ENCODE data around the gene ADORA2A. TPM values are rescaled to one million over a fixed set of nuclear protein-coding genes. Genes with fewer than 3 reads are reported as not detected.

ADORA2A gene
- polyA plus RNA-seq, 3 donors: 8.8 to 10.3 (median 8.8) TPM

DNA sequence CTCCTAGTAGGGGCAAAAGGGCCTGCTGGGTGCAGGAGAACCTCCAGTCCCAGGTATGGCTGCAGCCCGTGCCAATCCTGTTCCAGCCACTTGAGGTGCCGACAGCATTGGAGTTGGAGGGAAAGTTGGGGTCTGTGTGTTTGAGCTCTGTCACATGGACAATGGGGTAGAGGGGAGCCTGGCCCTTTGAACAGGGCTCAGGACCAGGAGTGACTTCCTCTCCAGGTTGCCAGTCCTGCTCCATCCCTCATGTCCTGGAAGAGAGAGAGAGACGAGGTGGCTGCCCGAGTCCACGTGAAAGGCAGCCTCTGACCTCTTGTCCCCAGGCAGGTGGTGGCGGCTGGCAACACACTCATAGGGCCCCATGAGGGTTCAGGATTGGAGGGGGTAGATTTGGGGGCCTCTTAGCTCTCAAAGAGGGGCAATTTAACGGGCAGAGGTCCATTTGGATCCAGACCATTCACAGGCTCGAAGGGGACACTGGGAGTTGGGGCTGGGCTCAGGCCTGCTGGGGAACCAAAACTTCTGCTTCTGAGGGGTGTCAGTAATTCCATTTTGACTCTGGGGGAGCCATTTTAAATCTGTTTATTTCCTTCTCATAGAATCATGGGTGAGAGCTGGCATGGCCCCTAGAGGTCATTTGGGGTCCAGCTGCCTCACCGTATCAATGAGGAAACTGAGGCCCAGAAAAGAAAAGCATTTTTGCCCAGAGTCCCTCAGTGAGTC, 4.1 kb downstream of the ADORA2A start:
- DNase-seq: no peak

DNA sequence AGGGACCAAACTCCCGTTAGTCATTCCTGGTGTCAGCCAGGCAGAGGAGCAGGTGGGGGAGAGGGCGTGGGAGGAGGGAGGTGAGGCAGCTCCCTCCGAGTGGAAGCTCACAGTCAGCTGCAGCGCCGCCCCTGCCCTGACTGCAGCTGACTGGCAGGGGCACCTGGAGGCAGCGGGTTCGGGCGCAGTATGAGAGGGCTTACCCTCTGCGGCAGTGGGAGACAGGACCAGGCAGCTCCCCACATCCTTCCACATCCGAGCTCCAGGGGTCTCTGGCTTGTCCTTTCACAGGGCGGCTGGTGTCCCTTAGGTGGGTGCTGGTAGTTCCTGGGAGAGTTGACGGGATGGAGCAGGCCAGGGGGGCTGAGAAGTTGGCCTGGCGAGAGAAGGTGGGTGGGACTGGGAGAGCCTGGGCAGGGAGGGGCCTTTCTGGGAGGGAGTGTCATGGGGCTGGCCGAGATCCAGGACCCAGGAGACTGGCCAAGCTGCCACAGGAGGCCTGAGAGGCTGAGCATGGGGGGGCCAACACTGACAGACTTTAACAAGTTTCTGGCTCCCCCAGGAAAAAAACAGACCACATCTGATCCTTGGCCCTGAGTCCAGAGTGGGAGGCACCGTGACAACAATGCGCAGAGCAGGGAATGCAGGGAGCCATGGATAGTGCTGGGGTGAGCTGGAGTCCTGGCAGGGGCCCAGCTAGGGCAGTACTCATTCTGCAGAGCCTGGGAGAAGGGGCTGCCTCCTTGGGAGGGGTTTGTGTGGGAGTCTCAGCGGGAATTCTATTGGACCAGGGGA, 4.9 kb downstream of the ADORA2A start:
- no peak for DNase-seq

DNA sequence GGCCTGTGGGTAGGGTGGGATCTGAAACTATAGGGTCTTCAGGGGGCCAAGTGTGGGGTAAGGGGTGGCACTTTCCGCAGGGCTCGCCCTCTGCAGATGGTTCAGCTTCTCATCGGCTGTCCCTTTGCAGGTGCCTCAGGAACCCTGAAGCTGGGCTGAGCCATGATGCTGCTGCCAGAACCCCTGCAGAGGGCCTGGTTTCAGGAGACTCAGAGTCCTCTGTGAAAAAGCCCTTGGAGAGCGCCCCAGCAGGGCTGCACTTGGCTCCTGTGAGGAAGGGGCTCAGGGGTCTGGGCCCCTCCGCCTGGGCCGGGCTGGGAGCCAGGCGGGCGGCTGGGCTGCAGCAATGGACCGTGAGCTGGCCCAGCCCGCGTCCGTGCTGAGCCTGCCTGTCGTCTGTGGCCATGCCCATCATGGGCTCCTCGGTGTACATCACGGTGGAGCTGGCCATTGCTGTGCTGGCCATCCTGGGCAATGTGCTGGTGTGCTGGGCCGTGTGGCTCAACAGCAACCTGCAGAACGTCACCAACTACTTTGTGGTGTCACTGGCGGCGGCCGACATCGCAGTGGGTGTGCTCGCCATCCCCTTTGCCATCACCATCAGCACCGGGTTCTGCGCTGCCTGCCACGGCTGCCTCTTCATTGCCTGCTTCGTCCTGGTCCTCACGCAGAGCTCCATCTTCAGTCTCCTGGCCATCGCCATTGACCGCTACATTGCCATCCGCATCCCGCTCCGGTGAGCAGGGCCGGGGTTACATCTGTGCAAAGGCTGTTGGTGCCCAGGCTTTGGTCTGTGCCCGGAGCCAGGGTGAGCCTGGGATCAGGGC, 5.8 kb downstream of the ADORA2A start:
- no peak for DNase-seq

DNA sequence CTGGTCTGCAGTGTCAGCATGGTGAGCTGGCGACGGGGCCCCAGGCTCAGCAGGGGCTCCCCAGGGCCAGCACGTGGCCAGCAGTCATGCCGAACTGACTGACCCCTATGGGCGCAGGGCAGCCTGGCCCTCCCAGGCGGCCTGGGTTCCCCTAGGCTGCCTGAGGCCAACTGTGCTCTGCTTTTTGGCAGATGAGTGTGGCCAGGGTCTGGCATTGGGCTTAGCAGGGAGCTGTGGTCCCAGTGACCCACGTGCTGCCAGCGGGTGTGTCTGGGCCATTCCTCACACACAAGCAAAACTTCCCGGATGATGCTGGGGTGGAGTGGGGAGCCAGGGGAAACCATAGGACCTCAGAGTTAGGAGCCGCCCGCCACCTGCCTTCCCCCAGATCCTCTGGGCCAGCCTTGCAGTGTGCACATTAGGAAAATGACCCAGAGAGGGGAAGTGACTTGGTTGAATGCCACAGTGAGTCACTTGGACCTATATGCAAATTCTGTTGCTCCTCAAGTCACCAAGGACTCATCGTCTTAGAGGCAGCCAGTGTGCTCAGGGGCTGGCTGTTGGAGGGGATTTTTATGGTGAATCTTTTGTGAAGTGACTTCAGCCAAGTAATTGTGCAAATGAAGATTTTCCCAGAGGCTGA, 6.5 kb downstream of the ADORA2A start:
- DNase-seq: no peak

DNA sequence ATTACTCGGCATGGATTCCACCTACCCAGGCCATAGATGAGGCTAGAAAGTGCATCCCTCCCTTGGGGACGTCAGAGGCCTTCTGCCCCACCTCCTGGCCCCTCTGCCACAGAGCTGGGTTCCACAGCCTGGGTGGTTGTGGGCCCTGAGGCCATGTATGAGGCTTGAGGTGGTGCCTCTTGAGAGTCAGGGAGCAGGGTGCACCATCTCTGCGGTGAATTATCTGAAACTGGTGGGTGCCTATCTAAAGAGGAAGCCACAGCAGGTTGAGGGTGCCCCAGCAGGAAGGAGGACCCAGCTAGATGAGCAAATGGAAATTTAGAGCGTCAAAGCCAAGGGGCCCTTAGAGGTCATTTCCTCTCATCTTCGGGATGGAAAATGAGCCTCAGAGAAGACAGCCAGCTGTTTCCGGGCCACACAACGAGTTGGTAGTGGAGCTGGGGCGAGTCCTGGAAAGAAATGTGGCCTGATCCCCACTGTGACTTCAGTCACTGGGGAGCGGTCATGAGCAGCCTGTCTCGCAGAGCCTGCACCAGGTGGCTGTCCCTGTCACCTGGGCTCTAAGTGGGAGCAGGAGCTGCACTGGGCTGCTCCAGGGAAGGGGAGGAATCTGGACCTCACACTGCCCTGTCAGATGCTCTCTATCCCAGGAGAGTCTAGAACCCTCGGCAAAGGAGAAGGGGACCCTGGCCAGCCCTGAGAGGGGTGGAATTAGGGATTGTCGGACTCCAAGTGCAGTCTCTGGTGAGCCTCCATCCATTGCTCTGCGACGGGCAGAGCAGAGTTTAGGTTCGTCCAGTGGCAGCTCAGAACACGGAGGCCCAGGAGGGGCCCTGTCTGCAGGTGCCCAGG, 7.3 kb downstream of the ADORA2A start:
- peak; percentile 74 for DNase-seq

DNA sequence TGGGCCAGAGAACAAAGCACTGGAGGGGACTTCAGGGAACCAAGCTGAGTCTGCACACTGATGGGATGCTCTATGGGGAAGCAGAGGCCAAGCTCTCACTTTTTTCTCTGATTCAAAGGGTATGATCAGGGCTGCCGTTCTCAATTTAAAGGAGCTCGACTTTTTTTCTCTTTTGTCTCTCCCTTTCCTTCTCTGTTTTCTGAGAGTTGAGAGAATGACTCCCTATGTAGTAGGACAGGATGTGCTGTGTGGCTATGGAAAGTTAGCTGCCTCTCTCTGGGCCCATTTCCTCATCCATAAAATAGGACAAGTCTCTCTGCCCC, 7.9 kb downstream of the ADORA2A start:
- no peak for DNase-seq

DNA sequence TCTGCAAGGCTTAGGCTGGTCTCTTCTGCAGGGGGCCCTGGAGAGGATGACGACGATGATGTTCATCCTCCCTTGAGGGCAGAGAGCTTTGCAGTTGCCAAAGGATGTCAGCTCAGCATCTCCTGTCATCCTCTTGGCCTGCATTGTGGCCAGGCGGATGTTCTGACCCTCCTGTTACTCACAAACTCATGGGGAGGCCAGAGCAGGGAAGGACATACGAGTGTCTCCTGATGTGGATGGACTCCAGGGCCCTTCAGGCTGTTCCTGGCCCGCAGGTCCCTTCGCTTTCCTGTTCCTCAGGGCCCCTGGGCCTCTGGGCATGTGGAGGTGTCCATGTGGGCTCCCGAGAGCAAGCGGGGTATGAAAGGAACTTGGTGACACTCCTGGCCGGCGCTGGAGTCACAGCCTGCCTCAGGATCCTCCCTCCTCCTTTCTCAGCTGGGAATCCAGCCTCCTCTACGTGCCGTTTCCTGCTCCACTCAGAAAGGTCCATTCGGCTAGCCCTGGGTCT, 8.5 kb downstream of the ADORA2A start:
- no peak for DNase-seq

DNA sequence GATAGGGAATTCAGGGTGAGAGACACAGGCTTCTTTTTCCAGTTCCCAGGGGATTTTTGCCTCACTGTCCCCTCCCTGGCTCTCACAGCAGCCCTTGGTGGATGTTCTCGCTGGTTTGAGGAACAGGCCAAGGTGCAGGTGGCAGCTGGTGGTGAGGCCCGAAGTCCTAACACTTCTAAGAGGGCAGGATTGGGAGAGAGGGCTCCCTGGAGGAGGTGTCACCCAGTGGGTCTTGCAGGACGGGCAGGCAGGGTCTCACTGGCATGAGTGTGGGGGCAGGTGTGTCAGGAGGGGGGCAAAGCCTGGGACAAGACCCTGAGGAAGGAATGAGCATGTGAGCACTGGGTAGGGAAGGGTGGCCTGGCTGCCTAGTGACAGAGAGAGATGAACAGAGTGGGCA, 9.2 kb downstream of the ADORA2A start:
- no peak for DNase-seq

DNA sequence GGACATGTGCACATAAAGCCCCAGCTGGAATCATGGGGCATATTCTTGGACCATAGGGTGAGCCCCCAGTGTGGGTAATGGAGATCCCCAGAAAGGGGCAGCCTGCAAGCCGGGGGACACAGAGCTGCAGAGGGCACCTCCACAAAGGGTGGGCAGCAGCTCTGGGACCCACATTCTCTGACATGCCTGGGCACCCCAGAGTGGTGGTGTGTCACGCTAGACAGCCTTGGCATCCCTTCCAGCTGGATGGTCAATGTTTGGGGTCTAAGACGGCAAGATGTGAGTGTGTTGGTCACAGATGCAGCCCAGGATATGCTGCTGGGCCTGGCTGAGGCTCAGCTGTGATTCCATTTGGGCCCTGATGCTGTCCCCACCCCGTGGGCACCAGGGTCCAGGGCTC, 9.7 kb downstream of the ADORA2A start:
- no peak for DNase-seq

DNA sequence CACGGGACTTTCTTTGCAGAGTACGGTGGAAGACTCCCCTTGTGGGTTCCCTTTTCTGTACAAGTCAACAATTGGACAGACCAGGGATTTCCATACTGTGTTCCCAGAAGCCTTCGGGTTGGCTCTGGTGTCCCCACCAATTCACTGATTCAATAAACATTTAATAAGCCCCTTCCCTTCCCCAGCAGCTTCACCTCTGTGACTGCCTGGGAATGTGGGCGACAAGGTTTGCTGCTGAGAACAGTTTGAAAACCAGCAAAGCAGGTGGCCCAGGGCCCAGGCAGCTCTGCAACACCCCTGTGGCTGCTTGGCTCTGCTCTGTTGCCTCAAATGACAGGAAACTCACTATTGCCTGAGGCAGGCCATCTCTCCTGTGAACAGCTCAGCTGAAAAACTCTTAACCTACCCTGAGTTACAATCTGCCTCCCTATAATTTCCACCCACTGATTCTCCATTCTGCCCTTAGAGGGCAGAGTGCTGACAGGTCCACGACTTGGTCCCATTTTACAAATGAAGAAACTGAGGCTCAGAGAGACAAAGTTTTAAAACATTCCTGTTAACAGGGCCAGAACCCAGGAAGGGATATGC, 10.4 kb downstream of the ADORA2A start:
- no peak for DNase-seq

DNA sequence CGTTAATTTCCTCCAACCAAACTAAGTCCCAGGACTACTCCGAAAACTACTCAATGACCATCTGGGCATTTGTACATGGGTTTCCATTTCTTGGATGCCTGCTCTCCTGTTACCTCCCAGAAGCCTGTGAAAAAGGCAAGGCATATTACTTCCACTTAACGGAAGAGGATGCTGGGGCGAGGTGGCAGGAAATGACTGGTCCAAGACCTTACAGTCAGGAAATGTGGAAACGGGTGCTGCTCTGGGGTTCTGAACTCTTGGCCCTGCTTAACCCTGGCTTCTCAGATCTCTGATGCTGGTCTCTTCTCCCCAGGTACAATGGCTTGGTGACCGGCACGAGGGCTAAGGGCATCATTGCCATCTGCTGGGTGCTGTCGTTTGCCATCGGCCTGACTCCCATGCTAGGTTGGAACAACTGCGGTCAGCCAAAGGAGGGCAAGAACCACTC, 12.9 kb downstream of the ADORA2A start:
- DNase-seq: no peak

DNA sequence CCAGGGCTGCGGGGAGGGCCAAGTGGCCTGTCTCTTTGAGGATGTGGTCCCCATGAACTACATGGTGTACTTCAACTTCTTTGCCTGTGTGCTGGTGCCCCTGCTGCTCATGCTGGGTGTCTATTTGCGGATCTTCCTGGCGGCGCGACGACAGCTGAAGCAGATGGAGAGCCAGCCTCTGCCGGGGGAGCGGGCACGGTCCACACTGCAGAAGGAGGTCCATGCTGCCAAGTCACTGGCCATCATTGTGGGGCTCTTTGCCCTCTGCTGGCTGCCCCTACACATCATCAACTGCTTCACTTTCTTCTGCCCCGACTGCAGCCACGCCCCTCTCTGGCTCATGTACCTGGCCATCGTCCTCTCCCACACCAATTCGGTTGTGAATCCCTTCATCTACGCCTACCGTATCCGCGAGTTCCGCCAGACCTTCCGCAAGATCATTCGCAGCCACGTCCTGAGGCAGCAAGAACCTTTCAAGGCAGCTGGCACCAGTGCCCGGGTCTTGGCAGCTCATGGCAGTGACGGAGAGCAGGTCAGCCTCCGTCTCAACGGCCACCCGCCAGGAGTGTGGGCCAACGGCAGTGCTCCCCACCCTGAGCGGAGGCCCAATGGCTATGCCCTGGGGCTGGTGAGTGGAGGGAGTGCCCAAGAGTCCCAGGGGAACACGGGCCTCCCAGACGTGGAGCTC, 13.5 kb downstream of the ADORA2A start:
- DNase-seq: no peak

DNA sequence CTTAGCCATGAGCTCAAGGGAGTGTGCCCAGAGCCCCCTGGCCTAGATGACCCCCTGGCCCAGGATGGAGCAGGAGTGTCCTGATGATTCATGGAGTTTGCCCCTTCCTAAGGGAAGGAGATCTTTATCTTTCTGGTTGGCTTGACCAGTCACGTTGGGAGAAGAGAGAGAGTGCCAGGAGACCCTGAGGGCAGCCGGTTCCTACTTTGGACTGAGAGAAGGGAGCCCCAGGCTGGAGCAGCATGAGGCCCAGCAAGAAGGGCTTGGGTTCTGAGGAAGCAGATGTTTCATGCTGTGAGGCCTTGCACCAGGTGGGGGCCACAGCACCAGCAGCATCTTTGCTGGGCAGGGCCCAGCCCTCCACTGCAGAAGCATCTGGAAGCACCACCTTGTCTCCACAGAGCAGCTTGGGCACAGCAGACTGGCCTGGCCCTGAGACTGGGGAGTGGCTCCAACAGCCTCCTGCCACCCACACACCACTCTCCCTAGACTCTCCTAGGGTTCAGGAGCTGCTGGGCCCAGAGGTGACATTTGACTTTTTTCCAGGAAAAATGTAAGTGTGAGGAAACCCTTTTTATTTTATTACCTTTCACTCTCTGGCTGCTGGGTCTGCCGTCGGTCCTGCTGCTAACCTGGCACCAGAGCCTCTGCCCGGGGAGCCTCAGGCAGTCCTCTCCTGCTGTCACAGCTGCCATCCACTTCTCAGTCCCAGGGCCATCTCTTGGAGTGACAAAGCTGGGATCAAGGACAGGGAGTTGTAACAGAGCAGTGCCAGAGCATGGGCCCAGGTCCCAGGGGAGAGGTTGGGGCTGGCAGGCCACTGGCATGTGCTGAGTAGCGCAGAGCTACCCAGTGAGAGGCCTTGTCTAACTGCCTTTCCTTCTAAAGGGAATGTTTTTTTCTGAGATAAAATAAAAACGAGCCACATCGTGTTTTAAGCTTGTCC, 14.3 kb downstream of the ADORA2A start:
- DNase-seq: no peak

DNA sequence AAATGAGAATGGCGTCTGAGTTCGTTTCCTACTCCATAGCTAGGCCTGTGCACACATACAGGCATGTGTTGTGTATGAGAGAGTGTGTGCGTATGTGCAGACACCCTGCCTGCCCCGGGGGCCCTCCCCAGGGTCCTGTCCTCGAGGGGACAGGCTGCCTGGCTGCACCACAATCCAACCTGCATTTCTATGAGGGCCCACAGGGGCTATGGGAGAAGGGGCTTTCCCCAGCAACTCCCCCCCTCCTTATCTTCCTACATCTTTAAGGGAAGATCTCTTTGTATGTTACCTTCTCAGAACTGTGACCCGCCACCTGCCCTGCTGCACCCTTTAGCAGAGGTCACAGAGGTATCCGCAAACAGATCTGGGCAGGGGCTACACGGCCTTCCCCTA, 14.9 kb downstream of the ADORA2A start:
- no peak for DNase-seq

DNA sequence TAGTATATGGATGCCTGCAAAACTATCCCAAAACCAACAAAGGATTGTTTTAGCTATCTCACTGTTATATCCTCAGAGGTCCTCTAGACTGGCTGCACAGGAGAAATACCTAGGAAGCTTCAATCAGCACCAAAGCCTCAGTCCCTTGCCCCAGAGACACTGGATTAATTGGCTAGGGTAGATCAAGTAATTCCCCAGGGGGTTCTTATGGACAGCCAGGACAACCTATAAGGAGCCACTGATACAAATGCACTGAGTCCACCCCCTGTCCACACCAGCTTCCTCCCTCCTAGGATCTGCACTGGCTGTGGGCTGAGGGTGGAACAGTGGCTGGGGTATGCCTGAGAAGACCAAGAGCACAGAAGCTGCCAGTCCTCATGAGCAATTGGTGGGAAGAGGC, 16.3 kb downstream of the ADORA2A start:
- no peak for DNase-seq

DNA sequence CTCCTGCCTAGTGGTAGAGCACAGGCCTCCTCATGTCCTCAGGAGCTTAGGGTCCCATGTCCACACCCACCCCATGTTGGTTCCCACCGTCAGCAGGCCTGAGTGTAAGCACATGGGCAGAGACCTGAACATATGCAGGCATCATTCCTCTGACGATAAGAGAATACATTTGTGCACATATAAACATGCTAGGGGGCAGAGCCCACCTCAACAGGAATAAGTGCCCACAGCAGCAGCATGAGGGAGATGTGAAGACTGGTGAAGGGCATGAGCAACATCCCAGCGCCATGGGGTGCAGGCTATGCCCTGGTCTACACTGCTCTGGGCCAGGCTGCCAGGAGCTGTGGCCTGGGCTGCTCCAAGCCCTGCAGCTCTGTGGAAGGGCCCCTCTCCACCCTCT, 16.9 kb downstream of the ADORA2A start:
- DNase-seq: no peak

DNA sequence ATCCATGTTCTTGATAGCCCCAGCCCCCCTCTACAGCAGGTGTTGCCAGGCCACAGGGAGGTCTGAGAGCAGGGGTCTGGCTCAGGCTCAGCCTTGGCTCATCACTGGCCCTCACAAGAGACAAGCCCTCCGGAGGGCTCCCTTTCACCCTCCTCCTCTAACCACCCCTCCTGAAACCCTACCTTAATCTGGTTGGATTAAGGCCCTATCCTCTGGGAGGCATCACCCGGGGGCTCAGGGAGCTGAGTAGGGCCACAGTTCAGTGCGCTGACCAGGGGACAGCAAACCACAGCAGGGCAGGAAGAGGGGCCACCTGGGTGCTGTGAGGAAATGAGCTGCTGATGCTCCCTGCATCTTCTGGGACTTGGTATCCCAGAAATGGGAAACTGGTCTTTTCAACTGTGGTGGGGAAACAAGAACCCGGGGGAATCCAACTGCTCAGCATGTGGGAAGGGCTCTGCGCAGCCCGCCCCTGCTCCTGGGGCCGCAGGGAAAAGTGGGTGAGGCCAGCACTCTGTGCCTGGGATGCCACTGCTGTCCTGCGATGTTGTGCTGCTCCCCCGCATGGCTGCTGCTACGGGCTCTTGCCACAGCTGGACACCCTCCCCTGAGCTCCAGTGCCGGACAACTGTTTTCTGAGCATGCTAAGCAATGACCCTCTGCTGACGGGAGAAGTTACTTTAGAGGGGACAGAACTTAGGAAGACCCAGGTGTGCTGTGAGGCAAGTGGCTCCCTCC, 17.5 kb downstream of the ADORA2A start:
- DNase-seq: peak; percentile 75
